HG03575 (cell line): ENCODE data around the gene POLR3H.
"Not testable (repeated sequence)": the region's sequence is repeated elsewhere in the genome, so short reads cannot be mapped to it uniquely, and the experiment has no call there.

Experiments used
- ATAC-seq: cut with Tn5 transposase; IDR thresholded peaks from one replicate; pipeline ENCODE4 v1.9.1; 2021; ENCODE audit not compliant: unreplicated experiment, insufficient number of reproducible peaks, low FRiP score; ENCODE audit errors: extremely low read depth

The POLR3H gene

GRCh38 chr22:41568811-41569210, 24.5 kb upstream of the POLR3H start:
- no peak for ATAC-seq

GRCh38 chr22:41567512-41567768, 23.2 kb upstream of the POLR3H start:
- no peak for ATAC-seq

GRCh38 chr22:41565403-41566054, 21.3 kb upstream of the POLR3H start:
- ATAC-seq: no peak

- ATAC-seq: no peak
Observed at GRCh38 chr22:41564563-41564962, 20.3 kb upstream of the POLR3H start.

GRCh38 chr22:41563051-41563711, 18.9 kb upstream of the POLR3H start:
- no peak for ATAC-seq

GRCh38 chr22:41562461-41562860, 18.2 kb upstream of the POLR3H start:
- no peak for ATAC-seq

- ATAC-seq: no peak
Observed at GRCh38 chr22:41561788-41562187, 17.5 kb upstream of the POLR3H start.

GRCh38 chr22:41561335-41561734, 17.1 kb upstream of the POLR3H start:
- no peak for ATAC-seq

GRCh38 chr22:41560095-41560471, 15.8 kb upstream of the POLR3H start:
- no peak for ATAC-seq

- not testable (repeated sequence) for ATAC-seq
Observed at GRCh38 chr22:41558241-41558630, 14.0 kb upstream of the POLR3H start.

- ATAC-seq: no peak
Observed at GRCh38 chr22:41557401-41558240, 13.4 kb upstream of the POLR3H start.

- no peak for ATAC-seq
Observed at GRCh38 chr22:41556561-41556960, 12.3 kb upstream of the POLR3H start.

GRCh38 chr22:41555325-41555982, 11.2 kb upstream of the POLR3H start:
- ATAC-seq: no peak

GRCh38 chr22:41551877-41552582, 7.8 kb upstream of the POLR3H start:
- ATAC-seq: no peak

GRCh38 chr22:41550952-41551491, 6.8 kb upstream of the POLR3H start:
- no peak for ATAC-seq

- no peak for ATAC-seq
Observed at GRCh38 chr22:41548830-41549211, 4.6 kb upstream of the POLR3H start.

GRCh38 chr22:41544671-41545476, 604 bp upstream of the POLR3H start:
- no peak for ATAC-seq

GRCh38 chr22:41542224-41542623, 2.0 kb downstream of the POLR3H start:
- ATAC-seq: no peak
